ENCODE data around the gene PHETA1. TPM values are rescaled to one million over a fixed set of nuclear protein-coding genes. Genes with fewer than 3 reads are reported as not detected.

The PHETA1 gene
- total RNA-seq, 1 experiment from 2014 or later: 3.4 TPM

- POLR2A ChIA-PET: interaction anchor here (1.3 kb wide), 1 partner anchor 420 kb away, joined by 3 read pairs; no protein-coding TSS in a partner anchor
- H3K27ac Mint-ChIP-seq (ENCODE audit: low read depth, unreplicated experiment): no peak overlapping the region
- no peak overlapping the region for H3K4me3 Mint-ChIP-seq (ENCODE audit: unreplicated experiment)
- H3K27me3 Mint-ChIP-seq (ENCODE audit: insufficient read depth, unreplicated experiment): no peaks in the 10 kb centered on the region
- peak; percentile 91 for TF ChIP-seq CTCF (IDR thresholded peaks at IDR 0.05; ENCODE audit: unreplicated experiment)
- DNase-seq (ENCODE audit: unreplicated experiment): peak; percentile 75
- BruUV-seq (replicated peaks): no TSS peak
- H3K4me1 Mint-ChIP-seq (ENCODE audit: insufficient read depth, unreplicated experiment): peaks cover 6% of the 10 kb centered on the region
- H3K9me3 Mint-ChIP-seq (ENCODE audit: unreplicated experiment): no peaks in the 10 kb centered on the region
- intact Hi-C loops (cut with micrococcal nuclease): loop anchor here (1.0 to 2.0 kb wide), 3 partner anchors 290 to 420 kb away; no protein-coding TSS in a partner anchor
- CTCF ChIA-PET: interaction anchor here (0.6 to 2.8 kb wide), 12 partner anchors 10 to 419 kb away, joined by 3 to 56 read pairs (median 4); no protein-coding TSS in a partner anchor
- H3K36me3 Mint-ChIP-seq (ENCODE audit: insufficient read depth, unreplicated experiment): no peaks in the 10 kb centered on the region
Observed at GRCh38 chr12:111313833-111314259, 55.0 kb downstream of the PHETA1 start.

- BruUV-seq (replicated peaks): no TSS peak
Observed at GRCh38 chr12:111312708-111313107, 56.2 kb downstream of the PHETA1 start.

GRCh38 chr12:111312016-111312415 is 56.9 kb downstream of the PHETA1 start:
- no TSS peak for BruUV-seq (replicated peaks)
- no peaks in the 10 kb centered on the region for H3K27me3 Mint-ChIP-seq (ENCODE audit: insufficient read depth, unreplicated experiment)
- DNase-seq (ENCODE audit: unreplicated experiment): no peak
- no peaks in the 10 kb centered on the region for H3K9me3 Mint-ChIP-seq (ENCODE audit: unreplicated experiment)
- ChIA-PET POLR2A (interaction anchor here (1.0 to 2.1 kb wide), 2 partner anchors 415 to 417 kb away, joined by 4 to 5 read pairs; no protein-coding TSS in a partner anchor), CTCF (interaction anchor here (0.6 to 2.8 kb wide), 8 partner anchors 11 to 697 kb away, joined by 3 to 56 read pairs (median 5); no protein-coding TSS in a partner anchor)
- intact Hi-C loops (cut with micrococcal nuclease): loop anchor here (2.0 kb wide), 1 partner anchor 375 kb away; no protein-coding TSS in a partner anchor
- no peak overlapping the region for H3K27ac Mint-ChIP-seq (ENCODE audit: low read depth, unreplicated experiment)
- H3K4me1 Mint-ChIP-seq (ENCODE audit: insufficient read depth, unreplicated experiment): peaks cover 6% of the 10 kb centered on the region
- no peak for TF ChIP-seq CTCF (IDR thresholded peaks at IDR 0.05; ENCODE audit: unreplicated experiment)
- no peaks in the 10 kb centered on the region for H3K36me3 Mint-ChIP-seq (ENCODE audit: insufficient read depth, unreplicated experiment)
- H3K4me3 Mint-ChIP-seq (ENCODE audit: unreplicated experiment): no peak overlapping the region

More at GRCh38 chr12:111312708-111313107, 56.2 kb downstream of the PHETA1 start:
- Mint-ChIP-seq H3K36me3 (ENCODE audit: insufficient read depth, unreplicated experiment) (no peaks in the 10 kb centered on the region), H3K4me3 (ENCODE audit: unreplicated experiment) (no peak overlapping the region), H3K27ac (ENCODE audit: low read depth, unreplicated experiment) (no peak overlapping the region), H3K27me3 (ENCODE audit: insufficient read depth, unreplicated experiment) (no peaks in the 10 kb centered on the region), H3K4me1 (ENCODE audit: insufficient read depth, unreplicated experiment) (peaks cover 6% of the 10 kb centered on the region), H3K9me3 (ENCODE audit: unreplicated experiment) (no peaks in the 10 kb centered on the region)
- CTCF ChIA-PET: interaction anchor here (0.6 to 2.8 kb wide), 28 partner anchors 9 to 1596 kb away, joined by 3 to 56 read pairs (median 4); no protein-coding TSS in a partner anchor
- intact Hi-C loops (cut with micrococcal nuclease): loop anchor here (1.0 to 2.0 kb wide), 3 partner anchors 288 to 418 kb away; no protein-coding TSS in a partner anchor
- POLR2A ChIA-PET: interaction anchor here (1.0 kb wide), 1 partner anchor 416 kb away, joined by 5 read pairs; no protein-coding TSS in a partner anchor
- no peak for DNase-seq (ENCODE audit: unreplicated experiment)
- no peak for TF ChIP-seq CTCF (IDR thresholded peaks at IDR 0.05; ENCODE audit: unreplicated experiment)

- H3K4me1 Mint-ChIP-seq (ENCODE audit: insufficient read depth, unreplicated experiment): peaks cover 6% of the 10 kb centered on the region
- ChIA-PET POLR2A (interaction anchor here (2.1 kb wide), 1 partner anchor 416 kb away, joined by 4 read pairs; no protein-coding TSS in a partner anchor), CTCF (interaction anchor here (0.6 to 2.8 kb wide), 4 partner anchors 13 to 606 kb away, joined by 3 to 56 read pairs (median 4); no protein-coding TSS in a partner anchor)
- peaks cover 1% of the 10 kb centered on the region for H3K9me3 Mint-ChIP-seq (ENCODE audit: unreplicated experiment)
- no peaks in the 10 kb centered on the region for H3K27me3 Mint-ChIP-seq (ENCODE audit: insufficient read depth, unreplicated experiment)
- TF ChIP-seq CTCF (IDR thresholded peaks at IDR 0.05; ENCODE audit: unreplicated experiment): no peak
- intact Hi-C loops (cut with micrococcal nuclease): no loop called here
- no TSS peak for BruUV-seq (replicated peaks)
- H3K27ac Mint-ChIP-seq (ENCODE audit: low read depth, unreplicated experiment): no peak overlapping the region
- no peaks in the 10 kb centered on the region for H3K36me3 Mint-ChIP-seq (ENCODE audit: insufficient read depth, unreplicated experiment)
- no peak for DNase-seq (ENCODE audit: unreplicated experiment)
- H3K4me3 Mint-ChIP-seq (ENCODE audit: unreplicated experiment): no peak overlapping the region
Observed at GRCh38 chr12:111311011-111311410, 57.9 kb downstream of the PHETA1 start.

Other genes with a start within 250 kb of the PHETA1 start
- 4.5 and 5.1 TPM in 2 replicates for gene SH2B3, start 36.8 kb upstream of the PHETA1 start, total RNA-seq (2022)
- gene ATXN2, start 230.2 kb upstream of the PHETA1 start, total RNA-seq (2022): 70.6 and 81.2 TPM in 2 replicates